Skeletal muscle cell (primary cell): Measurements from ENCODE around the gene NUDT14.

Experiments
- DNase-seq: peaks from one replicate; pipeline ENCODE4 v3.0.0-alpha.2; 2010; ENCODE audit warnings: low read depth
- H3K4me3 ChIP-seq: 2 replicates; pipeline ENCODE4 v1.5.1; 2011; ENCODE audit warnings: low read depth, mild to moderate bottlenecking, control low read depth, low read length, moderate library complexity

The NUDT14 gene

DNA sequence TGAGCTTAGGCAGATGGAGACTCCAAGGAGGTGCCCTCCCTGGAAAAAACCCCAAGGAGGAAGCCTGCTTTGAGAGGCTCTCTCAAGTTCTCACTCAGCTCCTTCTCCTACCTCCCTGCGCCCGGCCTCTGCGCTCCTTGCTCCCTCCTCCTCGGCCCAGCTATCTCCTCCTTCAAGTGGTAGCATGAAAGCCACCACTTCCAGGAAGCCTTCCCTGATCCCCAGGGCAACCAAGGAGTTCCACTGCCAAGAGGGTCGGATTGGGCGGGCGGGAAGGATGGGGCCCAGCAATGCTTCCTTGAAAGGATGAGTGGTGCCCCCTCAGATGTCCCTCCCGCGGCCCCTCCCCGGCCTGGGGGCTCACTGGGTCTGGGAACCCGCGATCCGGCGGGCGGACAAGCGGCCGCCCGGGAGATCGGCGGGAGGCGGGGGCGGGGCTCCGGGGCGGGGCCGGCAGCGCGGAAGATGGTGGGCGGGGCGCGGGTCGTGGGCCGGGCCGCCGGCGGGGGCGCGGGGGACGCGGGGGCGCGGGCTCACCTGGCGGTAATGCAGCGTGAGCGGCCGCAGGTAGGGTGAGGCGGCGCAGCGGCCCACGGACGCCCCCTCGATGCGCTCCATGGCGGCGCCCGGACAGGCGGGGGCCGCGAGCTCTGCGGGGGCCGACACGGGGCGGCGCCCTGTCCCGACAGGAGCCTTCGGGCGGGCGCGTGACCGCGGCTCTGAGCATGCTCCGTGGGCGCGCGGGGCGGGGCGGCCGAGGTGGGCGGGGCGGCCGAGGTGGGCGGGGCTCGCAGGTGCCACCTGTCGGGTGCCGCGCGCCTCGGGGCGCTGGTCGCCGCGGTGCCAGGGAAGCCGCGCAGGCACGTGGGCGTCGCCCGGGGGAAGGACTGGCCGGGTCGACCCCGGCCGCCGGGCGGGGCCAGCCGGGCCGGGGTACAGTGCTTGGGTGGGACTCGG, at the start of gene NUDT14:
Gene NUDT14, minus strand, starts transcription at position 721 of the 957 bp plus-strand sequence. Its CDS starts 103 bp downstream, at position 618.
- H3K4me3 ChIP-seq = peak within 1 kb of the TSS; percentile 49
- DNase-seq = no peak

GRCh38 chr14:105229099-105229655, 48.1 kb upstream of the NUDT14 start:
- no peak for DNase-seq

GRCh38 chr14:105228562-105228961, 47.5 kb upstream of the NUDT14 start:
- no peak for DNase-seq
- no peak overlapping the region for H3K4me3 ChIP-seq

More at GRCh38 chr14:105229099-105229655, 48.1 kb upstream of the NUDT14 start:
- H3K4me3 ChIP-seq = no peak overlapping the region

GRCh38 chr14:105227346-105227745, 46.2 kb upstream of the NUDT14 start:
- H3K4me3 ChIP-seq = no peak overlapping the region
- DNase-seq = no peak

- no peak overlapping the region for H3K4me3 ChIP-seq
- DNase-seq = no peak
Observed at GRCh38 chr14:105226198-105226597, 45.1 kb upstream of the NUDT14 start.

DNA sequence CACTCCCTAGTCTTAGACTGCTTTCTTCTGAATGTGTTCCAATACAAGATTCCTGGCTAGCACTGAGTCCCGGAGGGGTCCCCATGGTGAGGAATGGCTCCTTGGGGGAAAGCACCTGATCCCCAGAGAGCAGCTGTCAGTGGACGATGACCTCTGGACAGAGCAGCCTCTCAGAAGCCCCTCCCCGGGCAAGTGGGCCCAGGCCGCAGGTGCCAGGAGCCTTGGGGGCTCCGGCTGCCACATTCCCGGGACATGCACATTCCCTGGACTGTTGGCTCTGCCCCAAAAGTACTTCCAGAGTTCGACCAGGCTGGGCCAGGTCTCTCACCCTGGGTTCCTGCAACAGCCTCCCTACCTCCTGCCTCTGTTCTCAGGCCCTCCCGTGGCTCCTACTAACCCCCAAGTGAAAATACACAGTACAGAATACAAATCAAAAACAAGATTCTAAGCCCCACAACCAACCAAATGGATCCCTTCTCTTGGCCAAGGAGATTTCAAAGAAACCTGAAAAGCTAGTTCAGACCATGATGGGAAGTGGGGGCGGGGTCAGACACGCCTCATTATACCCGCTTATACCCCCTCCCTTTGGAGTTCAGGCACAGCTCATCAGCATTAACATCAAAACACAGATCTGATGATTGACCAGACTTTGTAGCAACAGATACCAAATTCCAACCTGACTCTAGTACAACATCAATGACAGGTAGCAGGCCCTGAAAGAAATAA, 43.9 kb upstream of the NUDT14 start:
- no peak overlapping the region for H3K4me3 ChIP-seq
- DNase-seq = no peak

DNA sequence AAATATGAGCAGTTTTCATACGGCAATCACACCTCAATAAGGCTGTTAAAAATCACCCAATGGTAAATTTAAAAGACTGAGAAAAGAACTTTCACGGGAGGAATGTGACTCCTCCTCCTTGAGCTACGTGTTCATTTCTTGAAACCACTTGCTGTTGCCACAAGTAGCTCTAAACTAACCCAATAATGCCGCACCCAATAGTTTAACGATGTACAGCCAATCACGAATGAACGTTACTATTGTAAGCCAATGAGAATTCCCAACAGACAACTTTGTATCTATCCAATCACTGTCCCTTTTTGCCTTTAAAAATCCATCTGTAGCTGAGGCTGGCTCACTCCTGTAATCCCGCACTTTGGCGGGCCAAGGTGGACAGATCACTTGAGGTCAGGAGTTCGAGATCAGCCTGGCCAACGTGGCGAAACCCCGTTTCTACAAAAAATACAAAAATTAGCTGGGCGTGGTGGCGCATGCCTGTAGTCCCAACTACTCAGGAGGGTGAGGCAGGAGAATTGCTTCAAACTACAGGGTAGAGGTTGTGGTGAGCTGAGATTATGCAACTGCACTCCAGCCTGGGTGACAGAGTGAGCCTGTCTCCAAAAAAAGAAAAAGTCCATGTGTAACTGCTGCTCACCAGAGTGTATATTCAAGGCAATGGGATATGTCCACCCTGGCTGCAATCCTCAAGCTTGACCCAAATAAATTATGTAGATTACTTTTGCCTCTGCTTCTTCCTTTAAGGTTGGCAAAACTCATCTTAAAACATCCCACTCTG, 42.8 kb upstream of the NUDT14 start:
- no peak for DNase-seq
- H3K4me3 ChIP-seq = no peak overlapping the region

DNA sequence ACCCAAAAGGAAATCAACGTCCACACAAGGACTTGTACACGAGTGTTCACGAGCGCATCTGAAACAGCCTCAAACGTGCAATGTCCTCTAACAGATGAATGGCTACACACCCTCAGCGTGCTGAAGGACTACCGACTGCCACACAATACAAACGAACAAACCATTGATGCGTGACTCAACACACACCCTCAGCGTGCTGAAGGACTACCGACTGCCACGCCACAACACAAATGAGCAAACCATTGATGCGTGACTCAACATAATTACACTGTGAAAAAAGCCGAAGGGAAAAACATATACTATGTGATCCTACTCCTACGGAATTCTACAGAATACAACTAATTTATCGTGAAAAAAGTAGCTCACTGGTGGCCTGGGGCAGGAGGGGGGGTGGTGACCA, 42.1 kb upstream of the NUDT14 start:
- no peak for DNase-seq
- no peak overlapping the region for H3K4me3 ChIP-seq

- H3K4me3 ChIP-seq = no peak overlapping the region
- no peak for DNase-seq
Observed at GRCh38 chr14:105221598-105222178, 40.6 kb upstream of the NUDT14 start.

DNA sequence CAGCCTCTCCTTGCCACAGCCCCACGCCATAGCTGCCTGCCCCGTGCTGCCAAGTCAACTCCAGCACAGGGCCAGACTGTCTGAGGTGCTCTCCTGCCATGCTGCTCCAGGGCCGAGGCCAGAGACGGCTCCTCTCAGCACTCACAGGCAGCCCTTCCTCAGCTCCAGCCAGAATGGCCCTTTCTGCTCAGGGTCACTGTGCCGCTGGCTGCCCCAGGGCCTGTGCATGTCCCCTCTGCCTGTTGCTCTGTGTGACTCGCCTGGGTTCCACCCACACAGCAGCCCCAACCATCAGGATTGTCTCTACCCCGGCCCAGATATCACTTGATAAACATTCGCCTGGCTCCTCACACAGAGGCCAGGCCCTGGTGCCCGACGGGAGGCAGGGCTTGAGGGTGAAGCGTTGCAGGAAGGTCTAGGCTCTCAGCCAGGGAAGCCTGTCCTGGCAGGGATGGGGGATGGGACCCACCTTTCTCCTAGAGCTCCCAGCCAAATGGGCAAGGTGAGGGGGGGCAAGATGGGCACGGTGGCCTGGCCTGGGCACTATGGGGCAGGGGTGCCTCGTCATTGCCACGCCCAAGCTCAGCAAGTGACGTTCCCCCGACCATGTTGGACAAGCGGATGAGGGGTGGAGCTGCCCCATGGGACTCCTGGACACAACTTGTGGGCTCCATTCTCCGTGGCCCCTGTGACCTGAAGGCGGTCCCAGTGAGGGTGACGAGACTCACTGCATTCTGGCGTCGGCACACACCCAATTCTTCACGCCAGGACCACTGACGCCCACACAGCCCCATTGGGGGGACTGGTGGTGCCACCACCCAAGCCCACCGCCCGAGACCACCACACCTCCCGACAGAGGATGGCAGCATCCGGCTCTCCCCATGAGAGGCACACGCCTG, 39.8 kb upstream of the NUDT14 start:
- no peak overlapping the region for H3K4me3 ChIP-seq
- no peak for DNase-seq

- DNase-seq = no peak
- no peak overlapping the region for H3K4me3 ChIP-seq
Observed at GRCh38 chr14:105219753-105220152, 38.6 kb upstream of the NUDT14 start.

DNA sequence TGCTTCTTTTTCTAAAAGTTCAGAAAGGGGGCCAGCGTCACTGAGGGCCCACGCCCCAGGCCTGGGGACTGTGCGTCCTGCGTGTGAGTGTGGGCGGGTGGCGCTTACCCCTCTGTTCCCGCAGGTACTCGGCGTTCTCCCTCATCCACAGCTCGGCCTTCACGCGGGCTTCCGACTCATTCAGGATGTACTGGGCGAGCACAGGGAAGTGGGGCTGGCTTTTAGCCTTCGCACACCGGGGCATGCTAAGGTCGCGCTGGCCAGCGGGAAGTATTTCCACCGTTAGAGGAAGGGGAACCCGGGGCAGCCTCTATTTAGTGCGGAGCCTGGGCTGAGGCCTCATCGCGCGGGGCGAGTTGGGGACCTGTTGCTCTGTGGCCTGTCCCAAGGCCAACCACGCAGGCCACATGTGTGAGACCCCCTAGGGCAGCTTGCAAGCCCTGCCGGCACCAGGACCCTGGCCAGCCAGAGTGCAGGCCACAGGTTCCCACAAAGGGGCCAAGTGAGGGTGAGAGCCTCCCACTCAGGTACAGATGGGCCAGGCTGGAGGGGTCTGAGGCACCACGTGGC, 38.0 kb upstream of the NUDT14 start:
- DNase-seq = no peak
- H3K4me3 ChIP-seq = no peak overlapping the region

DNA sequence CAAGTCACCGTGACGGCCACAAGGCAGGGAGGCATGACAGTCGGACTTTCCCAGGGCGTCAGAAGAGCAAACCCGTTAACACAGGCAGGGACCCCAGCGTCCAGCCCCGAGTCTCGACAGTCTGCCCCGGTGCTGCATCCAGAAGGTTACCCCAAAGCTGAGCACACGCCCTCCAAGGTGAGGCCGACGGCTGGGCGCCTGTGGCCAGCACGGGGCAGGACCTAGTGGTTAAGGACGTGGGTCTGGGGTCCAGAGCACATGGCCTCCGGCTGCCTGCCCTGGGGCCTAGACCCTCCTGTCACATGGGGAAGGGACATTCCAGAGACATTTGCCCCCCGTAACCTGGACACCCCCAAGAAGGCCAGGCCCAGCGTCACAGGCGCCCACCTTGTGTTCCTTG, 37.5 kb upstream of the NUDT14 start:
- no peak for DNase-seq
- H3K4me3 ChIP-seq = no peak overlapping the region

DNA sequence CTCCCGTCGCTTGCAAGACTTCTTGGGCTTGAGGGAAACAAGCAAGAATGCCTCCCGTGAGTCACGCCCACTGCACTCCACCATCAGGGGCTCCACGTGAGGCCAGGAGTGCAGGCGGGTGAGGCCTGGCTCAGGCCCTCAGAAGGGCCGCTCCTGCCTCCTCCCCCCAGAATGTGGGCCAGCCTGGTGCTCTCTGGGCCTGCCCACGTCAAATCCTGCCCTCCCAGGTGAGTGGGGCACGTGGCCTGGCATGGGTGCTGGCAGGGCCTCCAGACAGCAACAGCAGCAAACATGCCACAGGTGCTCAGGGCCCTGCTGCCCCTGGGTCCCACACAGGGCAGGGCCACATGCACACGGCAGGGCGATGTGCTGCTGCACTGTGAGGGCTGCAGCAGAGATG, 36.7 kb upstream of the NUDT14 start:
- no peak for DNase-seq
- H3K4me3 ChIP-seq = no peak overlapping the region

- no peak for DNase-seq
- H3K4me3 ChIP-seq = no peak overlapping the region
Observed at GRCh38 chr14:105216490-105217247, 35.6 kb upstream of the NUDT14 start.

DNA sequence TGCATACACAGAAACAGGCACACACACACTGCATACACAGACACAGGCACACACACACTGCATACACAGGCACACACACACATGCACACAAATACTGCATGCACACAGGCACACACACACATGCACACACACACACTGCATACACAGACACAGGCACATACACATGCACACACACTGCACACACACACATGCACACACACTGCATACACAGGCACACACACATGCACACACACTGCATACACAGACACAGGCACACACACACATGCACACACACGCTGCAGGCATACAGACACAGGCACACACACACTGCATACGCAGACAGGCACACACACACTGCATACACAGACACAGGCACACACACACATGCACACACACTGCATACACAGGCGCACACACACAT, 34.5 kb upstream of the NUDT14 start:
- H3K4me3 ChIP-seq = no peak overlapping the region
- DNase-seq = no peak

DNA sequence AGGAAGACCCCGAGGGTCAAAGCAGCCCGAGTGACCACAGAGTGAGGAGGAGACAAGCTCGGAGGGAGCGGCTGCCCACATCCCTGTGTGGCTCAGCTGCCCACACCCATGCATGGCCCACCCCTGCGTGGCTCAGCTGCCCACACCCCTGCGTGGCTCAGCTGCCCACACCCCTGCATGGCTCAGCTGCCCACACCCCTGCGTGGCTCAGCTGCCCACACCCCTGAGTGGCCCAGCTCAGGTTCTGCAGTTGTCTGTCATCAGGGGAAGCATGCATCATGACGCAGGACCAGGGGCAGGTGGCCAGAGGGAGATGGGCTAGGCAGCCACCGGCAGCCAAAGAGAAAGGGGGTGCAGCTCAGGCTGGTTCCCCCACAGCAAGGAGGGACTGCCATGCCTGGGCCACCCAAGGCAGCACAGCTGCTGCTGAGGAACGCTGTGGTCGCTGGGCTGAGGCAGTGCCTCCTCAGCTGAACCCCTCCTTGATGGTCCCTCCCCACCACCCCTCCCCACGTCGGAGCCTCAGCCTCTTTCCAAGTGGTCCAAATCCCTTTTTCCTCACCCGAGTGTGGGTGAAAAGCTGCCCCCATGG, 33.3 kb upstream of the NUDT14 start:
- DNase-seq = no peak
- H3K4me3 ChIP-seq = no peak overlapping the region
